ENCODE results near the gene WFDC6.

GRCh38 chr20:45555198-45555597 is 15.9 kb upstream of the WFDC6 start:
- no peak for TF ChIP-seq CTCF (conservative IDR thresholded peaks at IDR 0.05)
- no peak for TF ChIP-seq EZH2 (IDR thresholded peaks at IDR 0.05; ENCODE audit: low read depth)
